ENCODE results near the gene AMZ1.

DNA sequence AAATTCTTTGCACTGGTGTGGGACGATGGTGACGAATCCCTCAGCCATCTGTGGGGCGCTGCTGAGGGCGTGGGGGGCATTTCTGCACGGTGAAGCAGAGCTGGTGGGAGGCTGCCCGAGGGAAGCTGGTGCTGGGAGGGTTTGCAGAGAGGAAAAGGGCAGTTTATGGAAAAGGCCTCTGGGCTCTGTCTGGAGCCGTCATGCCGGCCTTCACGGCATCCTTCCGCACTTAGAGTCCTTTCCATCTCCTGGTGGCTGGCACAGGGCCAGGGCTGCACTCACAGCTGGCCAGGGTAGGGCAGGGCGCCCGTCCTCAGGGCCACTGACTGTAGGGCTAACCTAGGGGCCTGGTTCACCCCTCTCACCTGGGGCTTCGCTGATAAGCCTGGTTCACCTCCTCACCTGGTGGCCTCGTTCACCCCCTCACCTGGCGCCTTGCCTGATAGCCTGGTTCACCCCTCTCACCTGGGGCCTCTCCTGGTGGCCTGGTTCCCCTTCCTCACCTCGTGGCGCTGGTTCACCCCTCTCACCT is 598 bp upstream of the AMZ1 start:
- no peak for TF ChIP-seq POLR2AphosphoS5 (IDR thresholded peaks at IDR 0.05)
- TF ChIP-seq, protein P1, sequence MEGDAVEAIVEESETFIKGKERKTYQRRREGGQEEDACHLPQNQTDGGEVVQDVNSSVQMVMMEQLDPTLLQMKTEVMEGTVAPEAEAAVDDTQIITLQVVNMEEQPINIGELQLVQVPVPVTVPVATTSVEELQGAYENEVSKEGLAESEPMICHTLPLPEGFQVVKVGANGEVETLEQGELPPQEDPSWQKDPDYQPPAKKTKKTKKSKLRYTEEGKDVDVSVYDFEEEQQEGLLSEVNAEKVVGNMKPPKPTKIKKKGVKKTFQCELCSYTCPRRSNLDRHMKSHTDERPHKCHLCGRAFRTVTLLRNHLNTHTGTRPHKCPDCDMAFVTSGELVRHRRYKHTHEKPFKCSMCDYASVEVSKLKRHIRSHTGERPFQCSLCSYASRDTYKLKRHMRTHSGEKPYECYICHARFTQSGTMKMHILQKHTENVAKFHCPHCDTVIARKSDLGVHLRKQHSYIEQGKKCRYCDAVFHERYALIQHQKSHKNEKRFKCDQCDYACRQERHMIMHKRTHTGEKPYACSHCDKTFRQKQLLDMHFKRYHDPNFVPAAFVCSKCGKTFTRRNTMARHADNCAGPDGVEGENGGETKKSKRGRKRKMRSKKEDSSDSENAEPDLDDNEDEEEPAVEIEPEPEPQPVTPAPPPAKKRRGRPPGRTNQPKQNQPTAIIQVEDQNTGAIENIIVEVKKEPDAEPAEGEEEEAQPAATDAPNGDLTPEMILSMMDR (IDR thresholded peaks at IDR 0.05) = no peak
- no peak for TF ChIP-seq POLR2A (IDR thresholded peaks at IDR 0.05)
- no peak for TF ChIP-seq EP300 (IDR thresholded peaks at IDR 0.05; ENCODE audit: low read depth)
